Neural progenitor cell (in vitro differentiated cells): Measurements from ENCODE around the gene GUCA2B.

ENCODE experiments used
- CTCF ChIP-seq: fragments of 200-600 bp; sonication (generic); IDR thresholded peaks from 2 replicates; pipeline ENCODE4 v1.5.1; 2017; ENCODE audit warnings: antibody characterized with exemption, mild to moderate bottlenecking
- EZH2 ChIP-seq: fragments of 200-600 bp; sonication (generic); IDR thresholded peaks from 2 replicates; pipeline ENCODE4 v1.6.1; 2017; ENCODE audit warnings: antibody characterized with exemption, mild to moderate bottlenecking, moderate library complexity

GRCh38 chr1:42144711-42145388 is 8.4 kb upstream of the GUCA2B start:
- TF ChIP-seq CTCF: no peak
- no peak for TF ChIP-seq EZH2
